Rectal smooth muscle tissue (tissue), 1 donor: ENCODE measurements around the gene EVA1C.

Experiments used
- H3K27ac ChIP-seq: one replicate; pipeline ENCODE4 v1.7.0; 2013; ENCODE audit warnings: low read depth, low read length, inconsistent platforms
- H3K27me3 ChIP-seq: one replicate; pipeline ENCODE4 v1.7.0; 2013; ENCODE audit warnings: low read length; ENCODE audit not compliant: control insufficient read depth, insufficient read depth
- H3K36me3 ChIP-seq: one replicate; pipeline ENCODE4 v1.7.0; 2013; ENCODE audit warnings: low read length; ENCODE audit not compliant: control insufficient read depth, insufficient read depth
- H3K4me1 ChIP-seq: one replicate; pipeline ENCODE4 v1.7.0; 2013; ENCODE audit warnings: low read length; ENCODE audit not compliant: control insufficient read depth, insufficient read depth
- H3K4me3 ChIP-seq: one replicate; pipeline ENCODE4 v1.7.0; 2013; ENCODE audit warnings: low read length
- H3K9ac ChIP-seq: one replicate; pipeline ENCODE4 v1.7.0; 2013; ENCODE audit warnings: low read length

The EVA1C gene

DNA sequence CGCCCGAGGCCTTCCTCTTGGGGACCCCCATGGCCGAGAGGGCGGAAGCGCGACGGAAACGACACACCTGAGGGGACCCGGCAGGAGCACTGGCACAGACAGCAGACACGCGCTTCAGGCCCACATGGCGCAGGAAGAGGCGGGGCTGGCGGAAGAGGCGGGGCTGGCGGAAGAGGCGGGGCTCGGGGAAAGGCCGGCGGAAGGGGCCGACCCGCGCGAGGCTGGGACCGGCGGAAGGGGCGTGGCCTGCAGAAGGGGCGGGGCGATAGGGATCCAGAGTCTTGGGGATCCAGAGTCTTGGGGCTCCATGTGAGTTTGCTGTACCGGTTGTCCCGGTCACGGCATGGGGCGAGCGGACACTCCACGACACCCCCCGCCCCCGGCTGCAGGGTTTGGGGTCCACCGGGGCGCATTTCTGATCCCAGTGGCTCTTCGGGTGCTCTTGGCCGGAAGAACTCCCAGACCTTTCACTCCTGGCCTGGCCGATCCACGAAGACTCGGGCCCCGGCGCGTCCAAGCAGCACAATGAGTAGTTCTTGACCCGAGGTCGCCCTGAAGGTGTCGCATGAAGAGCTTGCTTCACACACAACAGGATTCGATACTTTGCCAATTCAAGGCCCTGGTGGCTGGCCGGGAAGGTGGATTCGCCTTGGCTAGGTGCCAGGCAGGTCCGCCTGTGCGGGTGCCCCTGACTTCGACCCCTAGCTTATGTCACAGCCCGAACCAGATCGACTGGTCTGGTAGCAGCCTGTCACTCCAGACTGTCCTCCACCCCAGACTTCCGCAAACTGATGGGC, 19.4 kb upstream of the EVA1C start, which contains the start of gene URB1:
Gene URB1, minus strand, starts transcription at position 133 of the 797 bp plus-strand sequence. Its CDS starts 102 bp downstream, at position 31.
- Histone ChIP-seq H3K9ac (peak within 1 kb of the TSS; percentile 38), H3K4me3 (peak within 1 kb of the TSS; percentile 89), H3K36me3 (no peaks in the 10 kb centered on the region), H3K27ac (peak within 1 kb of the TSS; percentile 59), H3K27me3 (no peaks in the 10 kb centered on the region), H3K4me1 (peaks cover 7% of the 10 kb centered on the region)

DNA sequence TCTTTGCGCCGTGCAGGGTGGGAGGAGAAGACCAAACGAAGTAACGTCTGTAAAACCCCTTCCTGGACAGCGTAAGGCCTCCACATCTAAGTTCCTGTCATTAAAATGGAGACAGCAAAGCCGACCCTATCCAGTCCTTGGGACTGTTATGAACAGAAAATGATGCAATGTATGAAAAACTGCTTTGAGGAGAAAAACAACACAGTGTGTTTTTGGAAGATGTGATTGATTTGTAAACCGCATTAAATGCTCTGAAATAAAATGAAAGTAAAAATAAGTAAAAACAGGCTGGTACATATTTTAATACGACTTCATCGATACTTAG, 18.9 kb upstream of the EVA1C start:
- Histone ChIP-seq H3K4me3 (peak overlapping the region; percentile 64), H3K27ac (no peak overlapping the region), H3K4me1 (peaks cover 7% of the 10 kb centered on the region), H3K9ac (peak overlapping the region; percentile 2), H3K36me3 (no peaks in the 10 kb centered on the region), H3K27me3 (no peaks in the 10 kb centered on the region)

DNA sequence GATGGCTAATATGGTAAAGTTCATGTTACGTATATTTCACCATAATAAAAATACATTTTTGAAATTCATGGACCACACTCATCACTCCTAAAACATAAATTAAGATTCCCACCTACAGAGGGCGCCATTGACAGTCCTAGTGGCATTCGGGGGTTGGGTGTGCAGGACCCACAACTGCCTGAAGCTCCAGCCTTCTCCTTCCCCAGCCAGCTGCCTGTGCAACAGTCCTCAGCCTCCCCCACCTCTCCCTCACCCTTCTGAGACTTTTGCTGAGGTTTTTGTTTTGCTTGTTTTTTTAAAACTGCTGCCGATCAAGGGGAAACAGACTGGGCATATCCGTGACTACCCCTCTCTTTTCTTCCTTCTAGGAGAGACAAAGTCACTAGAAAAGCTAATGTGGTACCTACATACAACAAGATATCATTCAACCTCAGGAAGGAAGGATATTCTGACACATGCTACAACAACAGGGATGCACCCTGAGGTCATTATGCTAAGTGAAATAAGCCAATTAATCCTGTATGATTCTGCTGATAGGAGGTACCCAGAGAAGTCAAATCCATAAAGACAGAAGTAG, 9.2 kb upstream of the EVA1C start:
- H3K4me1 ChIP-seq: peaks cover 3% of the 10 kb centered on the region

DNA sequence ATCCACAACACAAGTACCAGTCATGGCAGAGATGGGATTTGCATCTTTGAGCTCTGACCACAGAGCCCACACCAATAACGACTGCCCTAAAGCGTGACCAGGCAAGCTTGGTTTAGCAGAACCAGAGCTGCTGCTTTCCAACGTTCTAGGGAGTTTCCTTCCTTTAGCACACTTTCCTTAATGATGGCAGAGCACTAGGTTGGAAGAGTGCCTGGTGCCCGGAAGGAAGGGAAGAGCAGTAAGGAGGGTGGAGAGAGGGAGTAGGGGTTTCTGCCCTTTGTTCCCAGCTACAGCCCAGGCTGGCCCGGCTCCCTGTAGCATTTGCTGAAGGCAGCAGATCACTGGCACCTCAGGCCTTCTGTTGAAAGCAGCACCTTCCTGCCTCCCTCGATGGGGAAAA, 6.1 kb upstream of the EVA1C start:
- Histone ChIP-seq H3K9ac (no peak overlapping the region), H3K27ac (no peak overlapping the region), H3K36me3 (no peaks in the 10 kb centered on the region), H3K4me3 (no peak overlapping the region), H3K27me3 (no peaks in the 10 kb centered on the region), H3K4me1 (peaks cover 6% of the 10 kb centered on the region)

More for the DNA sequence above, 9.2 kb upstream of the EVA1C start:
- Histone ChIP-seq H3K9ac (no peak overlapping the region), H3K27ac (no peak overlapping the region), H3K4me3 (no peak overlapping the region), H3K36me3 (no peaks in the 10 kb centered on the region), H3K27me3 (no peaks in the 10 kb centered on the region)

DNA sequence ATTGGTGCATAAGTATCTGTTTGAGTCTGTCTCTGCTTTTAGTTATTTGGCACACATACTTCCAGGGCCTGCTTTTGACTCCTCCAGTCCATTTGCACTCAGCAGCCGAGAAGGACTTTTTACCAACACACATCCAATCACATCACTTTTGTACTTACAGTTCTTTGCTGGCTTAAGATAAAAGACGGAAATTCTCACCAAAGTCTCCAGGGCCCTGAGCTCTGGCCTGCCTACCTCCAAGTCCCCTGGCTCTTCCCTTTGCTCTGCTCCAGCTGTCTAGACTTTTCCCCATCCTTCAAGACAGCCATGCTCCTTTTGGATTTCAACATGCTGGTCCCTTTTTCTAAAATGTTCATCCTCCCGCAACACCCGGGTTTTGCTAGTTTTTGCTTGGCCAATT, 2.2 kb upstream of the EVA1C start:
- Histone ChIP-seq H3K9ac (no peak overlapping the region), H3K27ac (peak overlapping the region; percentile 91), H3K4me1 (peaks cover 3% of the 10 kb centered on the region)

DNA sequence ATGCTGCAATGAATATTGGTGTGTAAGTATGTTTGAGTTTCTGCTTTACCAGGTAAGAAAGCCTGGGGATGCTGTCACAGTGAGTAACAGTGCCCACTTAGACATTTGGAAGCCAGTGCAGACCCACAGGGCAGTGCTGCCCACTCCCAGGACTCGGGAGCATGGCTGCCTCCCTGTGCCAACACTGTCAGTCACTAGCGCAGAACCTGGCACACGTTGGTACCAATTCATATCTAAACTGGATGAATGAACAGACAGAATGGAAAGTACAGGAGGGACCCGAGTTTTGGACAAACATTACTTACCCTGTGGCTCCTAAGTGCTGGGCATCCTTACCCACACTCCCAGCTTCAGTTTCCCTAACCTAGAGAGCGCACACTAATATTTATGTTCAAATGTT, 1.6 kb upstream of the EVA1C start:
- Histone ChIP-seq H3K4me1 (peaks cover 3% of the 10 kb centered on the region), H3K27me3 (no peaks in the 10 kb centered on the region), H3K27ac (peak overlapping the region; percentile 91), H3K4me3 (no peak overlapping the region), H3K36me3 (no peaks in the 10 kb centered on the region), H3K9ac (no peak overlapping the region)

More for the DNA sequence above, 2.2 kb upstream of the EVA1C start:
- H3K36me3 ChIP-seq: no peaks in the 10 kb centered on the region
- no peak overlapping the region for H3K4me3 ChIP-seq
- no peaks in the 10 kb centered on the region for H3K27me3 ChIP-seq

DNA sequence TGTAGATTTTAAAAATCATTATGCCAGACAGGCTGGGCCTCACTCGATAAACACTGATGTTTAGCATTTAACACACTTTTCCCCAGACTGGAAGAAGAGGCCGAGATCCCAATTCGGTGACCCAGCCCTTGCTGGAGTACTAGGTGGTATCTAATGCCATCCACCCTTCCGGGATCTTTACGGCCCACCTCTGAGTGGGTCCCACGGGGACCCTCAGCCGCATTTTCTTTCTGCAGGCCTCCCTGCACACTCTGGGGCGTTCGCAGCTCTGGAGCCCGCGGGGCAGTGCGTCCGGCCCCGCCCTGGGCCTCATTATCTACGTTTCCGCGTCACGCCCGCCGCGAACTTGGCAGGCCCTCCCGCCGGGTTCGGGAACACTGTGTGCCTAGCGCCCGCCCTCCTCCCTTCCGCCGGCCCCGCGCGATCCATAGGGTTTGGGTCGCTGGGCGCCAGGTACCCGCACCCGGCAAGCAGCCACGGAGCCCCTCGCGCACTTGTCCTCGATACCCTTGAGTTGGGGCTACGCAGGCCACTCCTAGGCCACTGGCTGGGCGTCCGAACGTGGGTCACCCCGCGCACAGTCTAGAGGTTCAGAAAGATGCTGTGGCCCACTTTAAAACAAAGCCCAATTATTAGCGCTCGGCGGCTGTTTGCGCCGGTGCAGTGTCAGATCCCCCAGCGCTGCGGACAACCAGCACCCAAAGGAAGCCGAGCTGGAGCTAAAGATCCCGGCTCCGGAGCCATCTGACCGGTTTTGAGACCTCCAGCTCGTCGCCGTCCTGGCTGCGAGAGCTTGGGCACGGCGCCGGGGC, 950 bp upstream of the EVA1C start:
- H3K27ac ChIP-seq: peak overlapping the region; percentile 91
- H3K9ac ChIP-seq: peak overlapping the region; percentile 93
- H3K36me3 ChIP-seq: no peaks in the 10 kb centered on the region
- peak overlapping the region; percentile 92 for H3K4me3 ChIP-seq
- peaks cover 3% of the 10 kb centered on the region for H3K4me1 ChIP-seq
- no peaks in the 10 kb centered on the region for H3K27me3 ChIP-seq

DNA sequence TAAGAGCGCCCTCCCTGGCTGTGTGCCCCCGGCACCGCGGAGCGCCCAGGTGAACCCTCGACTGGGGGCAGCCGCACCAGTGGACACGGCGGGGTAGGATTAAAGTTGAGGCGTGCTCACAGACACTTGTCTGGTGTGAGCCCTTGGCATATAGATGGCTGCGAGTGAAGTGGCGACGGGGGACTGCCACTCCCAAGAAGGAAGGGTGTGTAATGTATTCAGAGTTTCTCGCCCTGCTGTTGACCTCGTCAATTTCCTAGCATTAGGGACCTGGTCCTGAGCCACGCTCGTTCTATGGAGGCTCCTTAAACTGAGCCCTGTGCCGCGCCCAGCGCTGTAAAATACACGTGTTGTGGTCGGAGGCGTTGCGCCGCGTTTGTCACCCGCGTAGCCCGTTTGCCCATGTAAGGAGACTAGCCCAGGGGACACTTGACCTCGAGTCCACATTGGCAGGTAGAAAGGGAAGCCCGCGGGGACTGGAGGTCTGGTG, 554 bp downstream of the EVA1C start:
- Histone ChIP-seq H3K27me3 (no peaks in the 10 kb centered on the region), H3K36me3 (peaks cover 2% of the 10 kb centered on the region), H3K4me1 (peaks cover 3% of the 10 kb centered on the region), H3K9ac (peak overlapping the region; percentile 45), H3K27ac (peak overlapping the region; percentile 91), H3K4me3 (peak overlapping the region; percentile 92)

DNA sequence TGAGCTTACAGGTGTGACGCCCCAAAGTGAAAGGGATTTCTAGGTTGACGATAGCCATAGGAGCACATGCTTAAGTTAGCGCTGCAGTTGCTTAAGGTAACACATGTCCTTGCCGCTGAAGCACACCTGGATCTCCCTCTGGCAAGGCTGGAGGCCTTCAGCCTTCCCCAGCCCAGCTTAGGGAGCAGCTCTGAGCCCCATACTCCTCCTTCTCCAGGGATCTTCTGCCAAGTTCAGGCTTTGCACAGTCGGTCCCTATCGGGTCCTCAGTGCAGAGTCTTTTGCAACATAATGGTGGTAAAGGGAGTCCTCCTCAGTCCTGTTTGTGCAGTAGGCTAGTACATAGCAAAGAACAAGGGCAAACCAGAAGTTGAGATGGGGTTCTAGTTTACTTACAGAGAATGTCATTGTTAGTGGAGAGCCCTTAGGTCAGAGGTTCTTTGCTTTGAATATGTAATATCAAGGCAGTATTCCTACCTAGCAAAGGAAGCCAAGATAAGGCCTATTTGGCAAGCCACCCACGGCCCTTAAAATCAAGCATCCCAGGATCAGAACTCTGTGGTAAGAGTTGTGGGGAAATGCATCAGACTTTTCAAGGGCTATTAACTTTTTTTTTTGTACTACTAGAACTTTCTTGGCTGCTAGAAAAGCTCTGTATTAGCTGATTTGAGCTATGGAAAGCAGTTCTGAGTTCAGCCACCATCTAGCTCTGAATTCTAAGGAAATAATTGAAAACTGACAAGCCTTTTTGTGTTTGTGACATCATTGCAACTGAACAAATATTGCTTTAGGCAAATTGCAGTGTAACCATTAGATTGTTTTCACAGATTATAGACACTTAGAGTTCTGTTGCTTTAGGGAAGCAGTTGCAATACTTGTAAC, 1.4 kb downstream of the EVA1C start:
- Histone ChIP-seq H3K27ac (peak overlapping the region; percentile 91), H3K27me3 (no peaks in the 10 kb centered on the region), H3K36me3 (peaks cover 2% of the 10 kb centered on the region), H3K4me3 (peak overlapping the region; percentile 92), H3K9ac (no peak overlapping the region), H3K4me1 (peaks cover 3% of the 10 kb centered on the region)

DNA sequence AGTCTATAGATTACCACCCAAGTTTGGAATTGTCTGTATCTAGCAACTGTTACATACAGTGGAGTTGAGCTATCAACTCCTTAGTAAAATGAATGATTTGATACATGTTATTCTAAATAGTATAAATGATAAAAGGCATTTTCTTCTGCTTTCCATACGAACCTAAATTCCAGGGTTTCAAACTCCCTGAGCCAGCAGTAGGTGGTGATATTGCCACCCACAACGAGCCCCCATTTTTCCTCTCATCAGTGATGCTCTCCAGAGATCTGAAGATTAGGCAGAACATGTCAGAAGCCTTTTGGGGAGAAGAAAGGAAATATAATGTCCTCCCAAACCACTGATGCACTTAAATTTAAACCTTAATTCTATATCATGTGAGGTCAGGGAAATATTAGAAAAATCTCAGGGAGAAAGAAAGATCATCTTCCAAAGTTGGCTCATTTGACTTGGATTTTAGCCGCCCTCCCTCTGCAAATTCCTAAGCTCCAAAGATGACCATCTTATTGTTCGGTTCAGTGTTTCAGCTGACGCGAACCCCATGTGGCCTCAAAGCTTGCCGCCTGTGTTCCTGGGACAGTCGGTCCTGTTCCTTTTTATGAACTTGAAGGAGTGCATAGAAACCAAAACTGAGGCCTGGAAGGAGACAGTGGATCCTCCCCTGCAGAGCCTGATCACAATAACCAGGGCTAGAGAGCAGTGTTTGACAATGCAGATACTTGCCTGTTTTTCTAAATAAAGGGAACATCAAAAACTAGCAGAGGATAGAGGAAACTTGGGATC, 2.3 kb downstream of the EVA1C start:
- Histone ChIP-seq H3K4me1 (peaks cover 3% of the 10 kb centered on the region), H3K36me3 (peaks cover 2% of the 10 kb centered on the region), H3K27me3 (no peaks in the 10 kb centered on the region), H3K27ac (peak overlapping the region; percentile 12), H3K4me3 (no peak overlapping the region), H3K9ac (no peak overlapping the region)
